Ishikawa (cell line): ENCODE results near the gene CCDC6.

Source experiments
- CEBPB ChIP-seq: IDR thresholded peaks from 2 replicates; pipeline ENCODE4 v1.6.1; 2012
- CREB1 ChIP-seq: IDR thresholded peaks from 2 replicates; pipeline ENCODE4 v1.6.1; 2012; ENCODE audit warnings: low read depth
- EGR1 ChIP-seq: IDR thresholded peaks from 2 replicates; pipeline ENCODE4 v1.6.1; 2012
- EP300 ChIP-seq: IDR thresholded peaks from 2 replicates; pipeline ENCODE4 v1.6.1; 2012; ENCODE audit warnings: borderline replicate concordance
- RAD21 ChIP-seq: IDR thresholded peaks from 2 replicates; pipeline ENCODE4 v1.6.1; 2012; ENCODE audit warnings: low read depth
- REST ChIP-seq: IDR thresholded peaks from 2 replicates; pipeline ENCODE4 v1.6.1; 2012; ENCODE audit warnings: low read depth, mild to moderate bottlenecking
- TAF1 ChIP-seq: IDR thresholded peaks from 2 replicates; pipeline ENCODE4 v1.6.1; 2012; ENCODE audit warnings: low read depth, mild to moderate bottlenecking
- TCF12 ChIP-seq: IDR thresholded peaks from 2 replicates; pipeline ENCODE4 v1.6.1; 2012; ENCODE audit warnings: low read depth
- YY1 ChIP-seq: IDR thresholded peaks from 2 replicates; pipeline ENCODE4 v1.6.1; 2012; ENCODE audit warnings: low read depth
- TF ChIP-seq, protein P1 (sequence below): IDR thresholded peaks from 2 replicates; pipeline ENCODE4 v1.6.1; 2012

- no peak for TF ChIP-seq TAF1
- no peak for TF ChIP-seq RAD21
- no peak for TF ChIP-seq REST
- TF ChIP-seq YY1: no peak
- TF ChIP-seq CREB1: no peak
- TF ChIP-seq CEBPB: no peak
- no peak for TF ChIP-seq TCF12
- TF ChIP-seq EP300: no peak
- TF ChIP-seq EGR1: no peak
- TF ChIP-seq, protein P1, sequence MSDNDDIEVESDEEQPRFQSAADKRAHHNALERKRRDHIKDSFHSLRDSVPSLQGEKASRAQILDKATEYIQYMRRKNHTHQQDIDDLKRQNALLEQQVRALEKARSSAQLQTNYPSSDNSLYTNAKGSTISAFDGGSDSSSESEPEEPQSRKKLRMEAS: no peak
Observed at GRCh38 chr10:59773088-59773487, 133.3 kb downstream of the CCDC6 start.
